ENCODE measurements around the gene HECW1.

Gene HECW1

DNA sequence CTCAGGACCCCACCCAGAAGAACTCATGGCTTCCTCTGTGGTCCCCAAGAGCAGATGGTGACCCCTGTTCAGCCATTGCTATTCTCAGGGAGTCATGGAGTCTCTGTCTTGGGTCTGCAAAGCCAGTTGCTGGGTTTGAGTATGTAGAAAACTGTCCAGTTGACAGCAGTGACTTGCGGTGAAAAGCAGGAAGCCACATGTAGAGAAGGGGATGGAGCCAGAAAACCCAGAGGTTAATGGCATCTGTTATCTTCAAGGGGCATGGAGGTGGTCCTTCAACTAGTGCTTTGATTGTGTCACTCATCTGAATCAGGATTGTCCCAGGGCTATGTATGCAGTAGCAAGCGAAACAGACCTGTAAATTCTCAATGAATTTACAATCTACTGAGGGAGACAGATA, 384.1 kb downstream of the HECW1 start:
- no peaks in the 10 kb centered on the region for H3K4me1 Mint-ChIP-seq (ENCODE audit: low read depth)
- H3K27me3 Mint-ChIP-seq: peaks cover 8% of the 10 kb centered on the region
- no peak overlapping the region for H3K27ac Mint-ChIP-seq
- H3K4me3 Mint-ChIP-seq: no peak overlapping the region
- H3K9me3 Mint-ChIP-seq: no peaks in the 10 kb centered on the region
- no peaks in the 10 kb centered on the region for H3K36me3 Mint-ChIP-seq (ENCODE audit: low read depth)

DNA sequence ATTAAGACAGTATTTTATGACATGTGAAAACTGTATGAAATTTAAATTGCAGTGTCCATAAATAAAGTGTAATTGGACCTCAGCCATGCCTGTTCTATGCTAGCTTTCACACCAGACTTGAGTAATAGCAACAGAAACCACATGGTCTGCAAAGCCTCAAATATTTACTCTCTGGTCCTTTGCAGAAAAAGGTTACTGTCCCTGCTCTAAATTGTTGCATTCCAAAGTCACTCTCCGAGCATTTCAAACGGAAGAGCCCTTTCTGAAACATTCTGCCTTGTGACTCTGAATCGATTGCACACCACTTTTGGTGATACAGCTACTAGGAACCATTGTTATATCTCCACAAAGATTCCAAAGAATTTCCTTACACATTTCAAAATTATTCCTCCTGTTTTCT, 389.4 kb downstream of the HECW1 start:
- Mint-ChIP-seq H3K27me3 (no peaks in the 10 kb centered on the region), H3K36me3 (ENCODE audit: low read depth) (no peaks in the 10 kb centered on the region), H3K4me1 (ENCODE audit: low read depth) (no peaks in the 10 kb centered on the region), H3K9me3 (no peaks in the 10 kb centered on the region), H3K27ac (no peak overlapping the region), H3K4me3 (no peak overlapping the region)

DNA sequence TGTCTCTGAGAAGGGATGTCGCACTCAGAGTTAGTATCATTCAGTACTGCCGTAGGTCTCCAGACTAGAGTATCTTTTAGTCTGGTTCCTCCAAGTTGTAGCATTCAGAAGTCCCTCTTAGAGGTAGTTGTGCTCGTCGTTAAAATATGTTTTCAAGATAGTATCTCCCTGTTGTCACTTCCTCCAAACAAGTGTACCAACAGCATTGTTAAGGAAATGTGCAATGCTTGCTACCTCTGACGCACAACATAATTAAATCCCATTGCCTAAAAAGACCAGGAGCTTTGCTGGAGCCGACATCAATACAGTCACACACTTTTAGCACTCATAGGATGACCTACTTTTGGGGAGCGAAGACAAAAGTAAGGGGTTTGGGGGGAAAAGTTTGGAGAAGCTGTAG, 390.5 kb downstream of the HECW1 start:
- Mint-ChIP-seq H3K36me3 (ENCODE audit: low read depth) (no peaks in the 10 kb centered on the region), H3K27ac (no peak overlapping the region), H3K27me3 (no peaks in the 10 kb centered on the region), H3K4me3 (no peak overlapping the region), H3K9me3 (no peaks in the 10 kb centered on the region), H3K4me1 (ENCODE audit: low read depth) (no peaks in the 10 kb centered on the region)

DNA sequence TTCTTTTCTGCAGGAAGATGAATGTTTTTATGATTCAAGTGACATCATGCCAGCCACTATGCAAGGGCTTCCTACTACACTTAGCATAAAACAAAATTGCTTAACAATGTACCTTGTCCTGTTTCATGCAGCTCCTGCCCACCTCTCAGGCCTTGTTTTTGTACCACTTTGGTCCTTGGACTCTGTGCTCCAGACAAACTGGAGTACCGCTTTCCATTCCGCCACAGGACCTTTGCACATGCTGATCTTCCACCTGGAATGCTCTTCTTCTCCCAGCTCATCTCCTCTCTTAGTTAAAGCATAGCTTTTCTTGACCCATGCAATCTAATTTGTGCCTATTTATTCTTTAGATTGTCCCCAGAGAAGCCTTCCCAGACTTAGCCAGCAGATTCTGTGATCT, 393.0 kb downstream of the HECW1 start:
- Mint-ChIP-seq H3K4me3 (no peak overlapping the region), H3K9me3 (no peaks in the 10 kb centered on the region), H3K36me3 (ENCODE audit: low read depth) (no peaks in the 10 kb centered on the region), H3K4me1 (ENCODE audit: low read depth) (no peaks in the 10 kb centered on the region), H3K27me3 (no peaks in the 10 kb centered on the region), H3K27ac (no peak overlapping the region)

DNA sequence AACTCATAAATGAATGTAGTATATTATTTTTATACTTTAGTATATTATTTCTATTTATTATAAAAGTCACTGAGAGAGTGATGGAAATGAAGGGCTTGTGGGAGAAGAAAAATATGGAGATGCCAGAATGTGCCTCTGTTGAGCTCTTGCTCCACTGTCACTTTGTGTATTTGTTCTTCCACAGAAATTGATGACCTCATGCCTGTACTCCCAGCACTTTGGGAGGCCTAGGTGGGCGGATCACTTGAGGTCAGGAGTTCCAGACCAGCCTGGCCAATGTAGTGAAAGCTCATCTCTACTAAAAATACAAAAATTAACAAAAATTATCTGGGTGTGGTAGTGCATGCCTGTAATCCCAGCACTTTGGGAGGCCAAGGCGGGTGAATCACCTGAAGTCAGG, 394.0 kb downstream of the HECW1 start:
- no peak overlapping the region for H3K4me3 Mint-ChIP-seq

DNA sequence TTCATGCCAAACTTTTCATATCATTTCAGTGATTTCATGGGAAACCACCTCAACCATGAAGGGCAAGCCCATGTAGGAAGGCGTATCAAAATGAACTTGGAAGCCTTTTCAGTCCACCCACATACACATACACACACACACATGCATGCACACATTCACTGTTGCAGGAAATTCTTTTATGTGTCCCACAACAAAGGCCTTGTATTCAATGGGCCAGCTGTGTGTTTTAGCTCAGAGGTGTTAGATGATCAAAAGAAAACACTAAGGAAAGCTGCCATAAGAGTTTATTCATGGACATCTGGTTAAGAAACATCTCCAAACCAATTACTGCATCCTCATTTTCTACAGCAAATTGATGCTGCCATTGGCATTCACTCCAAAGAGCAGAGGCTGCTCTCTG, 396.0 kb downstream of the HECW1 start:
- no peak overlapping the region for H3K27ac Mint-ChIP-seq
- peaks cover 10% of the 10 kb centered on the region for H3K27me3 Mint-ChIP-seq
- H3K4me3 Mint-ChIP-seq: no peak overlapping the region
- H3K4me1 Mint-ChIP-seq (ENCODE audit: low read depth): no peaks in the 10 kb centered on the region
- H3K36me3 Mint-ChIP-seq (ENCODE audit: low read depth): no peaks in the 10 kb centered on the region
- no peaks in the 10 kb centered on the region for H3K9me3 Mint-ChIP-seq

More for the DNA sequence above, 394.0 kb downstream of the HECW1 start:
- no peaks in the 10 kb centered on the region for H3K4me1 Mint-ChIP-seq (ENCODE audit: low read depth)
- H3K36me3 Mint-ChIP-seq (ENCODE audit: low read depth): no peaks in the 10 kb centered on the region
- no peaks in the 10 kb centered on the region for H3K27me3 Mint-ChIP-seq
- H3K9me3 Mint-ChIP-seq: no peaks in the 10 kb centered on the region
- H3K27ac Mint-ChIP-seq: no peak overlapping the region

DNA sequence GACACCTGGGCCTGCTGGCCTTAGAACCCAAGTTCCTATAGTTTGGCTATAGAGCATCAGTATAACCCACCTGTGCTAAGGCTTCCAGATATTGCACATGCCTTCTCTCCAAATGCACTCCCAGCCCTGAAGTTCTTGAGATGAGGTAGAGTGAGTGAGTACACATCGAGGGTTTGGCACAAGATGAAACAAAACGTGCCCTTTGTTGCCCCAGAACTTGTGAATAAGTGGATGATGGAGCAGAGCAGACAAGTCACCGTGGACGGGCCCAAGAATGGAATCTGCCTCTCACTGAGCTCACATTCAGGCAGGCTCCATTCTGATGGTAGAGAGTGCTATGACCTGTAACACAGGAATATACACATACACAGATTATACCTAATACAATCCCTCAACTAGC, 397.5 kb downstream of the HECW1 start:
- Mint-ChIP-seq H3K9me3 (no peaks in the 10 kb centered on the region), H3K36me3 (ENCODE audit: low read depth) (no peaks in the 10 kb centered on the region), H3K4me3 (no peak overlapping the region), H3K4me1 (ENCODE audit: low read depth) (no peaks in the 10 kb centered on the region), H3K27ac (no peak overlapping the region), H3K27me3 (peaks cover 18% of the 10 kb centered on the region)

DNA sequence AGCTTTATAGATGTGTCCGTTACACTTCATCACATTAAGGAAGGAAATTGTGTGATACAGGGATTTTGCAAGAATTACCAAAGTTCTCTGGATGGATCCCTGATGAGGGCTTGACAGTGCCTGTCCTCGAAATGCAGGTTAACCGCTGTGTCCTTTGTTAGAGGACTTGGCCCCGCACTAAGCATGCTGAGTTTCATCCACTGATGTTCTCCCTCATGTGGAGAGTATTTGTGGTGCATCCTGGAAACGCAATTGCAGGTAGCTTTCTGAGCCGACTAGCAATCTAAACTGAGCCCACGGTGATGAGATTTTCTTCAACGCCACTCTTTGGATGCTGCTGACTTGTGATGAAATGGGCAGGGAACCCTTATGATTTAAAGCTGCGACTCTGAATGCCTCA, 398.6 kb downstream of the HECW1 start:
- H3K4me1 Mint-ChIP-seq (ENCODE audit: low read depth): no peaks in the 10 kb centered on the region
- H3K9me3 Mint-ChIP-seq: no peaks in the 10 kb centered on the region
- peaks cover 23% of the 10 kb centered on the region for H3K27me3 Mint-ChIP-seq
- no peak overlapping the region for H3K27ac Mint-ChIP-seq
- no peak overlapping the region for H3K4me3 Mint-ChIP-seq
- H3K36me3 Mint-ChIP-seq (ENCODE audit: low read depth): no peaks in the 10 kb centered on the region

DNA sequence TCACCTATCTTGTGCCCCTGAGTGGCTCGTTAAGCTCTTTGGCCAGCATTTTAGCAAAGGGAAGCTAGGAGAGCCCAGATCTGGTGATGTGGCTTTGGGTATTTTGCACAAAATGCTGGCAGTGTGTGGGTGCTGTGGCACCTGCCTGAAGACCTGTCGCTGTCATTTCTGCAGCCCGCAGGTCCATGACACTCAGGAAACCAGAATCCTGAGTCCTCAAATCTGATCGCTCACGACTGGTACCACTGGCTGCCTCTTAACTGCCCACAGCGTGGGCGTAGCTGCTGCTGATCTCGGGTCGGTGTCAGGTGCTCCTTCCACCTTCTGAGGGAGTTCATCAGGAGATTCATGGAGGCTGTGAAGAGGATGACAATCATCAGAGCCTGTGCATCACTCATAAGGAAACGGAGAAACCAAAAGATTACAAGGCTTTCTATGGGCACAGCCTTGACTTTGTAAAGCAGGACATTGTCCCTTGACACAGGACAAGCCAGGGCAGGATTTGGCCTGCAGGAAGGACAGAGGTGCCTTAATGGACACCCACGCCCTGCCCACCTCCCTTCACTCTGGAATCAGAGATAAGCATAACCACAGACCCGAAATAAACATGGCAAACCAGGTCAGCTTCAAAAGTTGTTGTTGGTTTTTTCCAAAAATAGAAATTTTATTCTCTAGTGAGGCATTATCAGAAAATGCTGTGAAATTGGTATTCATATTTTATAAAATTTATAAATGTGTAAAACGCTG, 399.5 kb downstream of the HECW1 start:
- peaks cover 23% of the 10 kb centered on the region for H3K27me3 Mint-ChIP-seq
- H3K4me3 Mint-ChIP-seq: no peak overlapping the region

DNA sequence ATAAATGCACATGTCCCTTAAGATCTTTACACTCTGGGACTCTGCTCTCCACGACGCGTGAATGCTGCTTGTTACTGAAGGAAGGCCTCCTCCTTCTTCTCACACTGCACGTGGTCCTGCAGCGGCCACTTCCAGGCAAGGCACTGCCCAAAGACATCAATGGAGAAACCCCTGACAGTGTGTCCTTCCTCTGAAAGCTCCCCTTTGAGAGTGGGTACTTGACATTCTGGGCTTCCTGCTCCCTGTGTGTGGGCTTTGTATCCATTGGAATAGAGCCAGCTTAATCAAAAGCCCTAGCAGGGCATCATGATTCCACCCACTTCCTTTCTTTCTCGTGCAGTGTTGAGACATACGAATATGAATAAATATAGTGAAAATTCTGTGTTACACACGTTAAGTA, 400.8 kb downstream of the HECW1 start:
- Mint-ChIP-seq H3K36me3 (ENCODE audit: low read depth) (no peaks in the 10 kb centered on the region), H3K4me3 (no peak overlapping the region), H3K4me1 (ENCODE audit: low read depth) (peaks cover 7% of the 10 kb centered on the region), H3K9me3 (no peaks in the 10 kb centered on the region), H3K27me3 (peaks cover 23% of the 10 kb centered on the region), H3K27ac (no peak overlapping the region)

More for the DNA sequence above, 399.5 kb downstream of the HECW1 start:
- Mint-ChIP-seq H3K9me3 (no peaks in the 10 kb centered on the region), H3K27ac (no peak overlapping the region), H3K36me3 (ENCODE audit: low read depth) (no peaks in the 10 kb centered on the region), H3K4me1 (ENCODE audit: low read depth) (peaks cover 2% of the 10 kb centered on the region)

DNA sequence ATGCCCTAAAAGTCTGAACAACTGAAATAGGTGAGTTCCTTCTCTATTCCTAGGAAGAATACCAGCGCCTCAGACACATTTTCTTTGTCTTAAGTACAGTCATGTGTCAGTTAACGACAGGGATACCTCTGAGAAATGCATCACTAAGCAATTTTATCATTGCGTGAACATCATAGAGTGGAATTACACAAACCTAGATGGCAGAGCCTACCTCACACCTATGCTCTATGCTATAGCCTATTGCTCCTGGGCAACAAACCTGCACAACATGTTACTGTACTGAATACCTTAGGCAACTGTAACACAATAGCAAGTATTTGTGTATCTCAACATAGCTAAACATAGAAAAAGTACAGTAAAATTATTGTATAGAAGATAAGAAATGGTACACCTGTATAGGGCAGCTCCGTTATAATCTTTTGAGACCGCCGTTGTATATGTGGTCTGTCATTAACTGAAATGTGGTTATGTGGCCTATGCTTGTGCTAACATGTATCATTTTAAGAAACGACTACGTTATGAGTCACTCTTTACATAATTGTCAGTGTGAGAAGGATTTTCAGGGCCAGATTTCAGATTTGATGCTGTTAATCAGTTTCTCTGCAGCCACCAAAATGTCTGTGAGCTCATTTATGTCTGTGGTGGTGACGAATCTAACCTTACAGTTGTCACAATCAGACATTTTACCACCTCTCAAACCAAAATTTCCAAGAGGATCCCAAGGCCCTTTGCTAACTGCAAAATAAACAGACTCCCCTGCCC, 404.3 kb downstream of the HECW1 start:
- Mint-ChIP-seq H3K4me1 (ENCODE audit: low read depth) (peaks cover 7% of the 10 kb centered on the region), H3K27me3 (peaks cover 23% of the 10 kb centered on the region), H3K4me3 (no peak overlapping the region), H3K36me3 (ENCODE audit: low read depth) (no peaks in the 10 kb centered on the region), H3K9me3 (no peaks in the 10 kb centered on the region), H3K27ac (no peak overlapping the region)

DNA sequence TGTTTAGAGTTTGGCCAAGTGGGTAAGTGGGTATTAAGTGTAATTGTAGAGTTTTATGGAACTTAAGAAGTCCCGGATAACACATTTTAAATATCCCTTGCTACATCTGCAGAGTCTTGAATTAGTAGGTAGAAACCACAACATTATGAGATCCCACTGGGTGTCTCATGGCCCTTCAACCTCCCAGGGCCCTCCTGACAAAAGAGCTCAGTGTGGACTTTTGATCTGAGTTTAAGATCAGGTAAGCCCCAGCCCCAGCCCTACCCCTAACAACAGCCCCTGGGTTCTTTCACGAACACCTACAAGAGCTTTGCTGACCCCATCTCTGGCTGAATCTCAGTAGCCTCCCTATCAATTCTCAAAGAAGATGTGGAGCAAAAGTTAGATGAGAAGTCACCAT, 405.0 kb downstream of the HECW1 start:
- H3K36me3 Mint-ChIP-seq (ENCODE audit: low read depth): no peaks in the 10 kb centered on the region
- no peak overlapping the region for H3K4me3 Mint-ChIP-seq
- no peaks in the 10 kb centered on the region for H3K9me3 Mint-ChIP-seq
- H3K27ac Mint-ChIP-seq: no peak overlapping the region
- H3K27me3 Mint-ChIP-seq: peaks cover 19% of the 10 kb centered on the region
- H3K4me1 Mint-ChIP-seq (ENCODE audit: low read depth): peaks cover 7% of the 10 kb centered on the region

DNA sequence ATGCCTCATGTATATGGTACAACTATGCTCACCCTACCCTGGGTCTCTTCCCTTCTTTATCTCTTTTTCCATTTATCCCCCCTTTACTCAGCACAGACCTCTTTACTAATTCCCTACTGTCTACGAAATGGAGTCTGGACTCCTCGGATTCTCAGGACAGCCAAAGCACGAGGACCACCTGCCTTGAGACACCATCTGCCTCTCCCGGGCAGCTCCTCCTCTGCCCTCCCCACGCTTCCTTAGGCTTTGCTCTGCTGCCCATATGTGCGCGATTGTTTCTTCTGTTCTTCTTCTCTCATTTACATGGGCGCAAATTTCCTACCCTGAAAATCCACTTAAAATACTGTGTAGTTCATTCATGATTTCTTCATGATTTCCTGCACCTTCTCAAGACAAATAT, 407.8 kb downstream of the HECW1 start:
- Mint-ChIP-seq H3K36me3 (ENCODE audit: low read depth) (no peaks in the 10 kb centered on the region), H3K4me3 (no peak overlapping the region), H3K9me3 (no peaks in the 10 kb centered on the region), H3K27ac (no peak overlapping the region), H3K27me3 (peaks cover 7% of the 10 kb centered on the region), H3K4me1 (ENCODE audit: low read depth) (peaks cover 7% of the 10 kb centered on the region)

DNA sequence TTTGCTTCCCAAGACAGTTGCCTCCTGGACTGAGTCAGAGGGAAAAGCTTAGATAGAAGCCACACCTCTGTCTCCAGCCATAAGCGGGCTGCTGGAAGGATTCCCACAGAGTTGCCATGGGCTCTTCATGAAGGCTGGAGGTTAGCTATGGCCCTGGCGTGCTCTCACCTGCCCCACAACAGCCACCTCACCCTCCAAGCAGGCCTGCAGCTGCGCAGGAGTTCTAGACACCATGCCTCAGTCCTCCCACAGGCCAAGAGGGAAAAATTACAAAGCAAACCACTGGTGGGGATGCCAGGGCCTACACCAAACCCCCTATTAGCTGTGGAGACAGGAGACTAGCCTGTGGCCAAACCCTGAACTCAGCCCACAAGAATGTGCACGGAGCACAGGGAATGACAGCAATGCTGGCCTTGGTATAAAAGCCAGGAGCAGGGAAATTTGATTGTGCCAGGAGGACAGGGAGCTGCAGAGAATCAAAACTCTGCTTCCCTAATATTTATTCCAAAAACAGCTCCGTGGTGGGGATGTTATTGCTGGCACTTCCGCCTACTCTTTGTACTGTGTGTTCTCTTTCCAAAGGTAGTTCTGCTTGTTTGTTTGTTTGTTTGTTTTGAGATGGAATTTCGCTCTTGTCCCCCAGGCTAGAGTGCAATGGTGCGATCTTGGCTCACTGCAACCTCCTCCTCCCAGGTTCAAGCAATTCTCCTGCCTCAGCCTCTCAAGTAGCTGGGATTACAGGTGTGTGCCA, 410.1 kb downstream of the HECW1 start:
- no peaks in the 10 kb centered on the region for H3K9me3 Mint-ChIP-seq

More for the DNA sequence above, 410.1 kb downstream of the HECW1 start:
- Mint-ChIP-seq H3K27ac (no peak overlapping the region), H3K4me3 (no peak overlapping the region), H3K36me3 (ENCODE audit: low read depth) (no peaks in the 10 kb centered on the region), H3K27me3 (peaks cover 4% of the 10 kb centered on the region), H3K4me1 (ENCODE audit: low read depth) (no peaks in the 10 kb centered on the region)
